Erythroblast (primary cell): Measurements from ENCODE around the gene C1orf105.

Source experiments
- GATA1 ChIP-seq: IDR thresholded peaks from 2 replicates; pipeline ENCODE4 v1.6.1; 2011; ENCODE audit warnings: low read depth, mild to moderate bottlenecking, control low read depth, low read length, moderate library complexity
- POLR2A ChIP-seq: IDR thresholded peaks from 2 replicates; pipeline ENCODE4 v1.6.1; 2011; ENCODE audit warnings: mild to moderate bottlenecking, low read length

DNA sequence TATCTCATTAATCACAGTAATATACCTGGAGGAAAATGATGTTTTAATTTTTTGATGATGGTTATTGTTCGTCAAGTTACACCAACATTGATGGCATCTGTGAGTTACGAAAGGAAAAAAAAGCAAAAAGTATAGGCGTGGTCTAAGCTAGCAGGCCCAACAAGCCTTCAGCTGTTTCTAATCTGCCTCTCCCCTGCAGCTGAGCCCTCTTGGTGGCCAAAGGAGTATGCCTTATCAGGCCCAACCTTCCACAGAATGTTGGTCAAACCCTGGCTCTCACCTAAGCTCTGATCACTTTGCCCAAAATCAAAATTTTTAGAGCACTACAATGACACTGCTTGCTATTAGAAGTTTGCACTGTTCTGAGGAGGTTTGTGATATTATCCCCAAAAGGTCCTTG, 4.9 kb downstream of the C1orf105 start:
- TF ChIP-seq POLR2A (no peak), GATA1 (no peak)
